CD14-positive monocyte (primary cell): ENCODE results near the gene NFKB2. TPM values are rescaled to one million over a fixed set of nuclear protein-coding genes. Genes with fewer than 3 reads are reported as not detected.

Source experiments
- DNase-seq, 3 donors: peaks; one replicate each; pipeline ENCODE4 v3.0.0-alpha.2; 2011 to 2022
- H2AFZ ChIP-seq: 2 replicates; pipeline ENCODE4 v1.6.0; 2012; ENCODE audit warnings: mild to moderate bottlenecking, low read depth, low read length, inconsistent platforms; ENCODE audit not compliant: insufficient read depth, poor library complexity, severe bottlenecking
- H3K27ac ChIP-seq, 2 donors: 1 replicate in 1 of 2; 2 replicates in 1 of 2; pipeline ENCODE4 v1.5.1; 2012 to 2013; ENCODE audit warnings: low read length in 2 of 2, control low read depth in 1 of 2, inconsistent platforms in 1 of 2, low read depth in 1 of 2, mild to moderate bottlenecking in 1 of 2
- H3K27me3 ChIP-seq, 2 donors: one replicate each; pipeline versions ENCODE4 v1.6.0 to v1.6.1; 2011 to 2013; ENCODE audit warnings: low read length in 2 of 2; ENCODE audit not compliant: control insufficient read depth in 2 of 2, insufficient read depth in 2 of 2
- H3K36me3 ChIP-seq, 2 donors: replicated peaks in 1 of 2; 1 replicate in 1 of 2; 2 replicates in 1 of 2; pipeline versions ENCODE4 v1.5.1 to v1.6.1; 2012 to 2013; ENCODE audit warnings: low read length in 2 of 2, control low read depth in 1 of 2, inconsistent platforms in 1 of 2, mild to moderate bottlenecking in 1 of 2; ENCODE audit not compliant: insufficient read depth in 2 of 2, control insufficient read depth in 1 of 2
- H3K4me1 ChIP-seq, 2 donors: 1 replicate in 1 of 2; 2 replicates in 1 of 2; pipeline versions ENCODE4 v1.5.1 to v1.6.1; 2012 to 2013; ENCODE audit warnings: low read length in 2 of 2, control low read depth in 1 of 2, inconsistent platforms in 1 of 2, mild to moderate bottlenecking in 1 of 2, moderate library complexity in 1 of 2; ENCODE audit not compliant: insufficient read depth in 2 of 2, control insufficient read depth in 1 of 2
- H3K4me2 ChIP-seq: replicated peaks from 2 replicates; pipeline ENCODE3; 2012; ENCODE audit warnings: low read length, moderate library complexity, mild to moderate bottlenecking; ENCODE audit not compliant: poor library complexity, severe bottlenecking; ENCODE audit errors: extremely low read depth
- H3K4me3 ChIP-seq, 3 experiments: fragments of 200-600 bp in 1 of 3; sonication (generic) in 1 of 3; replicated peaks in 1 of 3; 1 replicate in 2 of 3; 2 replicates in 1 of 3; pipeline ENCODE4 v1.5.1; 2011 to 2013; ENCODE audit warnings: low read length in 3 of 3, mild to moderate bottlenecking in 3 of 3, control low read depth in 2 of 3, low read depth in 2 of 3, inconsistent platforms in 1 of 3, moderate library complexity in 1 of 3
- H3K79me2 ChIP-seq: 2 replicates; pipeline ENCODE4 v1.6.0; 2012; ENCODE audit warnings: mild to moderate bottlenecking, control low read depth, inconsistent platforms, low read length, moderate library complexity; ENCODE audit not compliant: insufficient read depth
- H3K9ac ChIP-seq: 2 replicates; pipeline ENCODE4 v1.6.0; 2017; ENCODE audit warnings: low read length, mild to moderate bottlenecking; ENCODE audit not compliant: insufficient read depth, poor library complexity, severe bottlenecking
- H3K9me3 ChIP-seq, 2 donors: replicated peaks in 1 of 2; 1 replicate in 1 of 2; 2 replicates in 1 of 2; pipeline versions ENCODE4 v1.5.1 to v1.6.1; 2012 to 2013; ENCODE audit warnings: low read length in 2 of 2, control low read depth in 1 of 2; ENCODE audit not compliant: control insufficient read depth in 1 of 2, insufficient read depth in 1 of 2
- H4K20me1 ChIP-seq: 2 replicates; pipeline ENCODE4 v1.6.0; 2012; ENCODE audit warnings: mild to moderate bottlenecking, low read length, control low read depth, moderate library complexity; ENCODE audit not compliant: insufficient read depth
- H3K27ac Mint-ChIP-seq, 7 donors: one replicate each; pipeline ENCODE4 v1.8.0; 2020; ENCODE audit warnings: mild to moderate bottlenecking in 7 of 7, mixed read lengths in 7 of 7, moderate library complexity in 6 of 7, inconsistent platforms in 2 of 7
- H3K27me3 Mint-ChIP-seq, 3 donors: one replicate each; pipeline ENCODE4 v1.8.0; 2021 to 2022; ENCODE audit warnings: low read depth in 3 of 3, mild to moderate bottlenecking in 3 of 3, mixed read lengths in 3 of 3, moderate library complexity in 3 of 3, inconsistent platforms in 1 of 3
- H3K36me3 Mint-ChIP-seq, 2 donors: one replicate each; pipeline ENCODE4 v1.8.0; 2020; ENCODE audit warnings: mixed read lengths in 2 of 2, inconsistent platforms in 1 of 2, mild to moderate bottlenecking in 1 of 2
- H3K4me1 Mint-ChIP-seq: one replicate; pipeline ENCODE4 v1.8.0; 2020; ENCODE audit warnings: mild to moderate bottlenecking, mixed read lengths
- H3K4me3 Mint-ChIP-seq, 2 donors: one replicate each; pipeline ENCODE4 v1.8.0; 2020; ENCODE audit warnings: mild to moderate bottlenecking in 2 of 2, mixed read lengths in 2 of 2, moderate library complexity in 1 of 2
- H3K9me3 Mint-ChIP-seq, 7 donors: one replicate each; pipeline ENCODE4 v1.8.0; 2020 to 2022; ENCODE audit warnings: mixed read lengths in 7 of 7, mild to moderate bottlenecking in 6 of 7, moderate library complexity in 6 of 7, inconsistent platforms in 2 of 7
- CTCF ChIP-seq: fragments of 200-600 bp; IDR thresholded peaks from one replicate; pipeline ENCODE4 v1.8.0; 2022; ENCODE audit warnings: antibody characterized with exemption, mild to moderate bottlenecking
- WGBS: methylation state at CpG from one replicate; pipeline ENCODE4 v1.1.5; 2013; ENCODE audit warnings: missing lambda C conversion rate; ENCODE audit not compliant: insufficient coverage; 5-methylcytosine and 5-hydroxymethylcytosine counted together
- intact Hi-C, 2 donors: fragments of 100-400 bp; cut with micrococcal nuclease; formaldehyde crosslinking; loops; one replicate each; pipeline versions ENCODE4 v1.15.0 to v1.15.1; 2023
- polyA plus RNA-seq, 3 donors: library from polyadenylated mRNA; depleted of rRNA in 1 of 3; unstranded in 2 of 3; stranded (reverse) in 1 of 3; fragments of 300-500 nt in 2 of 3; fragments of >200 nt in 1 of 3; fragmentation: Illumina TruSeq in 2 of 3; gene quantifications; 1 replicate in 2 of 3; 2 replicates in 1 of 3; pipeline ENCODE4 v1.2.3, GENCODE V29; 2012 to 2021

The NFKB2 gene
- polyA plus RNA-seq, 3 donors, result 6.8 to 111 (median 15.0) TPM

DNA sequence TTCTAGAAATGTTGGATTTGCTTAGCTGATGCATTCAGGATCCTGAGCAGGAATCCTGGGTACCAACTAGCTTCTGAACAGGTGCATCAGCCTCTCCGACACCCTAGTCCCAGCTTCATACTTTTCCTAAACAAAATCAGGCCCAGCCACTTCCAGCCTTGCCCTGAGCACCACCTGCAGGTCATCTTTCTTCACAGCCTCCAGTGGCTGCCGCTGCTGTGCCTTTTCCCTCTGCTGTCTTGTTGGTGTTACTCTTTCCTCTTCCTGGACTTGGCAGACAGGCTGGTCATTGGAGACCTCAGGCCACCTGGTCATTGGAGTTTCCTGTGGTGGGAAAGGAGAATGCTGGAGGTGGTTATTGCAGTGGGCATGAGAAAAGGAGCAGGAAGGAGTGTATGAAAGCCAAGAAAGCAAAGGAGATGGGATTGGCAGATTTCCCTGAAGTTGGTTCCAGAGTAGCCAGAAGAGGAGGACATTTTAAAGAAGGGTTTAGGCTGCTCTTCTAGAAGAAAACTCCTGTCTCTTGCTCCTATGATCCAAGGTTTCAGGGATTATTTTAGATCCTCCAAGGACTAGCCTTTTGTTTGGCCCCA, 48.2 kb upstream of the NFKB2 start:
- no peaks in the 10 kb centered on the region for H3K4me1 ChIP-seq
- no peak overlapping the region for H2AFZ ChIP-seq
- H3K27me3 ChIP-seq, result no peaks in the 10 kb centered on the region
- no peak overlapping the region for H3K4me2 ChIP-seq
- H3K9me3 Mint-ChIP-seq, result no peaks in the 10 kb centered on the region
- H3K4me3 ChIP-seq, result no peak overlapping the region
- H3K27ac ChIP-seq, result no peak overlapping the region
- H3K9ac ChIP-seq, result no peak overlapping the region
- H4K20me1 ChIP-seq, result peaks cover 54% of the 10 kb centered on the region
- intact Hi-C loops, result no loop called here
- peak overlapping the region in 3 of 7 donors; percentile 10 to 65 (median 36) for H3K27ac Mint-ChIP-seq
- no peak for TF ChIP-seq CTCF
- H3K9me3 ChIP-seq, result no peaks in the 10 kb centered on the region
- DNase-seq, result no peak
- peaks cover 51 to 80% of the 10 kb centered on the region in 2 donors for H3K36me3 ChIP-seq
- H3K4me1 Mint-ChIP-seq, result no peaks in the 10 kb centered on the region
- H3K4me3 Mint-ChIP-seq, result no peak overlapping the region
- H3K27me3 Mint-ChIP-seq, result no peaks in the 10 kb centered on the region
- 100% methylated on average over 2 of the region's 2 CpGs for WGBS
- H3K79me2 ChIP-seq, result no peaks in the 10 kb centered on the region
- H3K36me3 Mint-ChIP-seq, result peaks cover 63 to 79% of the 10 kb centered on the region in 2 donors

DNA sequence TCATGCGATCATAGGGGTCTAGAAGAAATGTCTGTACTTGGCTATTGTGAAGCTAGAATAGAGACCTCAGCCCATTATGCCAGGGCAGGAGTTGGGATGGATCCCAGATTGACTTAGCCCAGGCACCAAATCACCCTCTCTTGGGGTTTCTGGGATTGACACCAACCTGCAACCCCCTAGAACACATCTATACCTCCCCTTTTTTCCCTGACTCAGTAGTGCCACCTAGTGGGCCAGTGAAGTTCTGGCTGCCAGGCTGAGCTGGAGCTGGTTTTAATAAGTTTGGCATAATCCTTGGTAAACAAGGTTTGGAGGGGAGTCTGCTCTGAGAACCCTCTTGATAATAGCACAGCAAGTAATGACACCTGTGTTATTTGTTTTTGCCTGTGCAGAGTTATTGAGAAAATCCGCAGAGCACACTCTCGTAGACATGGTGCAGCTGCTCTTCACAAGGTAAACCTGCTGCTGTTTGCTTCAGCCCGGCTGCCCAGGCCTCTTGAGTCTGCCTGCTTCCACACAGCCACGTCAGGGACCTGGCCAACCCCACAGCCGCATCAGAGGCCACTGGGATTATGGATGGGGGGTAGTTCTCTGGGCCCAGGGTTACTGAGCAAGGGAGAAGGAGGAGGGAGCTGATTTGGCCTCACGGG, 43.3 kb upstream of the NFKB2 start:
- Mint-ChIP-seq H3K9me3 (no peaks in the 10 kb centered on the region), H3K4me3 (no peak overlapping the region), H3K27ac (peak overlapping the region in 1 of 7 donors; percentile 59), H3K36me3 (peaks cover 80 to 90% of the 10 kb centered on the region in 2 donors), H3K27me3 (peaks cover 0 to 2% (median 0%) of the 10 kb centered on the region in 3 donors), H3K4me1 (no peaks in the 10 kb centered on the region)
- H2AFZ ChIP-seq, result no peak overlapping the region
- H3K4me1 ChIP-seq, result no peaks in the 10 kb centered on the region
- DNase-seq, result peak; percentile 37 to 53 (median 46)
- no peak overlapping the region for H3K27ac ChIP-seq
- H3K79me2 ChIP-seq, result no peaks in the 10 kb centered on the region
- peaks cover 75 to 96% of the 10 kb centered on the region in 2 donors for H3K36me3 ChIP-seq
- peak; percentile 97 for TF ChIP-seq CTCF
- H3K4me3 ChIP-seq, result no peak overlapping the region
- intact Hi-C loops, result loop anchor here (2.0 to 5.0 kb wide), 4 partner anchors 120 to 185 kb away; no protein-coding TSS in a partner anchor
- H3K4me2 ChIP-seq, result no peak overlapping the region
- no peak overlapping the region for H3K9ac ChIP-seq
- 90% methylated on average over 6 of the region's 7 CpGs for WGBS
- peaks cover 60% of the 10 kb centered on the region for H4K20me1 ChIP-seq
- no peaks in the 10 kb centered on the region for H3K9me3 ChIP-seq
- no peaks in the 10 kb centered on the region for H3K27me3 ChIP-seq
